NCI-H345 treated with DMSO at 0.1 percent for 48 hours (cell line): ENCODE data around the gene GNPTAB.
A peak's percentile ranks its signal among the peaks of the same experiment; 100 is the strongest.
"Not testable (repeated sequence)": the region's sequence is repeated elsewhere in the genome, so short reads cannot be mapped to it uniquely, and the experiment has no call there.

Experiments used
- DNase-seq: peaks from one replicate; lab custom pipeline; 2025; ENCODE audit not compliant: unreplicated experiment; lab: John Stamatoyannopoulos, UW

Gene GNPTAB

DNA sequence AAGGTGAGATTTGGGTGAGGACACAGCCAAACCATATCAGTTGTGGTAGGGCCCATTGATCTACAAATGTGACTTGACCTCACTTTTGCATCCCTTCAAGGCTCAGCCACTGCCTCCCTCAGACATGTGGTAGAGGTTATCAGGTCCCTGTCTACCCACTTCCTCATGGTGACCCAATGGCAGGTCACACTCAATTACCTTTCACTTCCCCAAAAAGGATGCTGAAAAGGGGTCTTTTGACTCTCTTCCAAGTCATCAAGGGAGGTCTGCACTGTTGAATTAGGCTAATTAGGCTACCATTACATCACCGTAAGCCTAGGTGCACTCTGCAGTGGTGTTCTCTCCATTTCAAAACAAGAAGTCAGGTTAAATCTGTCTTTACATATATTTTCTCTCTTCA is 24.0 kb upstream of the GNPTAB start:
- DNase-seq: no peak

DNA sequence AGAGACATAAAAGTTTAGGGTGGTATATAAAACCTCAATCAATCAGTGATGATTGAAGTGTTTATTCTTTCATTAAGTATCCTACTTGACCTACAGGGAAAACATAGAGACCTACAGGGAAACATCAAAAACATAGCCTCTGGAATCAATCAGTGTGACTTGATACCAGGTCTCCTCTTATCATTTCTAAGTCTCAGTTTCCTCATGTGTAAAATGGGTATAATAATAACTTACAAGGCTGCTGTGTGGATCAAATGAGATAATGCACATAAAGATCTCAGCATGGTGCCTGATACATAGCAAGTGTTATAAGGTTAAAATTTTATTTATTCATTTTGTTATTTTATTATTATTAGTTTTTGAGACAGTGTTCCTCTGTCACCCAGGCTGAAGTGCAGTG is 22.2 kb upstream of the GNPTAB start:
- DNase-seq: no peak

DNA sequence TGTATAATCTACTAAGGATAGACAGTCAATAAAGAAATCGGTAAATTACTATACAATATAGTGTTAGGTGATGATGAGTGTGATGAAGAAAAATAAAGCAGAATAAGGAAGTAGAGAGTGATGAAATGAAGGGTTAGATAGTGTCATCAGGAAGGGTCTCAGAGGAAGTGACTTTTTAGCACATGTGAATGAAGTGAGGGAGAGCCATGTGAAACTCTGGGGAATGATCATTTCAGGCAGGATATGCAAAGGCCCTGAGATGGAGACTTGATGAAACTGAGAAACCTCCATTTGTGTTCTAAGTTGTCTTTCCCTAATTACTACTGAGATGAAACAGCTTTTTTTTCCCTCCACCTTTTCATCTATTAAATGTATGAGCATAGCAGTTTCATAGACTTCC is 19.4 kb upstream of the GNPTAB start:
- DNase-seq: no peak

DNA sequence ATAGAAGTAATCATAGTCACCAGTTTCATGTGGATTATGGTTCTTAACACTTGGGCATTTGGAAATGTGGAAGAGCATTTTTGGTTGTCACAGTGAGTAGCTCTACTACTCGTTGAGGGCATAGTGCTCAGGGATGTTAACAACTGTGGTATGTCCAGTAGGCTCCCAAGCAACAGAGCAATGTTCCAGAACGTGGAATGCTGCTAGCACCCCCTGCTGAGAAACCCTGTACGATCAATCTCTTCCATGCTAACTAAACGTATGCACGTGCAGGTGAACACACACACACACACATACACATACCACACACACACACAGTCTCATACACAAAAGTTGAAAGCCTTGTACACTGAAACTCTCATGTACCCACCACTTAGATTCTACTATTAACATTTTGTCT is 16.6 kb upstream of the GNPTAB start:
- no peak for DNase-seq

DNA sequence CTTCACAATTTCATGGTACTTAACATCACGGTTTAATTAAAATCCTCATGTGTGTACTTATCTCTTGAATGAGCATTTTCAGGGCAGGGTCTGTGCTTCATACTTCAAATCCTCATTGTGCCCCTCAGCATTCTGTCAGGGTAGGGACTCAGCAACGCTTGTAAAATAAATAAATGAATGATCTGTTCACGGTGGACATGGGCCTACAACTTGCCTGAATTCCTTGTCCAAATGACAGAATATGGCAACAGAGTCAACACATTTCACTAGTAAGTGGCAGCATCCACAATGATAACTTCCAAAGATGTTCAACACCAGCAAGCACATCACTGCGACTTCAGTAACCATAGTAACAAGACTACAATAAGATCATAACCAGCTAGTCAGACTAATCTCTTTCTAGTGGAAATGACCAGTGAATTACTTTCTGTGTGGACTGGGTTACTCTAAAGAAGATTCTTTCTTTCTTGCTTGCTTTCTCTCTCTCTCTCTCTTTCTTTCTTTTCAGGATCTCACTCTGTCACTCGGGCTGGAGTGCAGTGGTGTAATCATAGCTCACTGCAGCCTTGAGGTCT is 14.5 kb upstream of the GNPTAB start:
- DNase-seq: no peak

DNA sequence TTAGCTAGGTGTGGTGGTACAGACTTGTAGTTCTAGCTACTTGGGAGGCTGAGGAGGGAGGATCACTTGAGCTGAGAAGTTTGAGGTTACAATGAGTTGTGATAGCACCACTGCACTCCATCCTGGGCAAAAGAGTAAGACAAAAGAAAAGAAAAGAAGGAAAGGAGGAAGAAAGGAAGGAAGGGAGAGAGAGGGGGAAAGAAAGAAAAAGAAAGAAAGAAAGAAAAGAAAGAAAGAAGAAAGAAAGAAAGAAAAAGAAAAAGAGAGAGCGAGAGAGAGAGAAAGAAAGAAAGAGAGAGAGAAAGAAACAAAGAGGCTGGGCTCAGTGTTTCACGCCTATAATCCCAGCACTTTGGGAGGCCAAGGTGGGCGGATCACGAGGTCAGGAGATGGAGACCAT is 10.3 kb upstream of the GNPTAB start:
- no peak for DNase-seq

DNA sequence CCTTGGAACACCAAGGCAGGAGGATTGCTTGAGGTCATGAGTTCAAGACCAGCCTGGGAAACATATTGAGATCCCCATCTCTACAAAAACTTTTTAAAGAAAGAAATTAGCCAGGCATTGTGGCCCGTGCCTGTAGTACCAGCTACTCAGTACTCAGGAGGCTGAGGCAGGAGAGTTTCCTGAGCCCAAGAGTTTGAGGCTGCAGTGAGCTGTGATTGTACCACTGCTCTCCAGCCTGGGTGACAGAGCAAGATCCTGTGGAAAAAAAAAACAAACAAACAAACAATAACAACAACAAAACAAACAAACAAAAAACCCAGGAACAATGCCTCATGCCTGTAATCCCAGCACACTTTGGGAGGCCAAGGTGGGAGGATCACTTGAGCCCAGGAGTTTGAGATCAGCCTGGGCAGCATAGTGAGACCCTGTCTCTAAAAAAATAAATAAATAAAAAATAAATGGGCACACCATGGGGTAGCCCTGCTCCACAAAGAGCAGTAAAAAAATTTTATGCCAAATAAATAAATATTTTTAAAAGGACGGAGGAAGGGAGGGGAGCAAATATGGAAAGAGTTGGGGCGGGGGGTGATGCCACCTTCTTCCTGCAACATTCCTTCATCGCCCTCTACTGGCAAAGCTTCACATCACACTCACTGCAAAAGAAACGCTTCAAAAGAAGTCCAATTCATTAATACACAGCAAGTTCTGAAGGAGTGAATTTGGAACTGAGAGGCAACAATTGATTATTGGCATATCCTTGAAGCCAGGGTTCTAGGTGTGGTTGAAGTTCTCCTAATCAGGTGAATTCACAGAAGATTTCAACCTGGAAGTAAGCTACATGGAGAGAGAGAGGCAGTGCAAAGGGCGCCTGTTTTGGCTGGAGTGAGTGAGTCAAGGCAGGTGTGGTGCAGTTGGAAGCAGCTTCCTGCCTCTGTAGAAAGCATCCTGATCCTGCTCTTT is 8.8 kb upstream of the GNPTAB start:
- DNase-seq: peak; percentile 31

DNA sequence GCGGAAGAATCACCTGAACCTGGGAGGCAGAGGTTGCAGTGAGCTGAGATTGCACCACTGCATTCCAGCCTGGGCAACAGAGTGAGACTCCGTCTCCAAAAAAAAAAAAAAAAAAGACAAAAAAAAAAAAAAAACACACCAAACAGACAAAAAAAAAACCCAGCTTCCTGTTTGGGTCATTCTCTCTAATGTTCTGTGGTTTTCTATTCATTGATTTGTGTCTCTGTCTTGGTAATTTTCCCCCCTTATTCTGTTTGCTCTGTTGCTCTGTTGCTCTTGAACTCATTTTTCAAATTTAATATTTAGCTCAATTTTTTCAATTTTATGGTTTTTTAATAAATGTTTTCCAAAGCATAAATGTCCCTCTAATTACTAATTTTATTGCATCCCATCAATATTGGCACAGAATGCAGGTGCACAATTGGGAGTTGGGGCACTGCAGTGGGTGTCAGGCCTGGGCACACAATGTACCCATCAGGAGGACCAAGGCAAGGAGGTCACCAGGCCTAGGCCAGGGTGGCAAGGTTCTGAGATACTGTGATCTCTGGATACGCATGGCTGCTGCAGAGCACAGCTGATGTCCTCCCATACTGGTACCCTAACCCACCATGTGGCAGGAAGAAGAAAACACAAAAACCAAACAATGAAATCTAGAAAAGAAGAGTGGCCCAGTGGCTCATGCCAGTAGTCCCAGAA is 8.0 kb upstream of the GNPTAB start:
- DNase-seq: no peak

DNA sequence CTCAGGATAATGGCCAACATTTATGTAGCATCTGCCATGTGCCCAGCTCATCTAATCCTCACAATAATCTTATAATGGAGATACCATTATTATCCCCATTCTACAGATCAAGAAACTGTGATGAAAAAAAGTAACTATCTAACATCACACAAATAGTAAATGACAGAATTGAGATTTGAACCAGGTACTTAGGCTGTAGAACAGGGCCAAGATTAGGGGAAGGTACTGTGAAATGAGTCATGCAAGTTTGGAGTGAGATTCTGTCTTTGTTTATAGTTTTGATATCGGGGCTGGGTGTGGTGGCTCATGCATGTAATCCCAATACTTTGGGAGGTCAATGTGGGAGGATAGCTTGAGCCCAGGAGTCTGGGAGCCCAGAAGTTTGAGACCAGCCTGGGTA is 1.3 kb upstream of the GNPTAB start:
- no peak for DNase-seq

DNA sequence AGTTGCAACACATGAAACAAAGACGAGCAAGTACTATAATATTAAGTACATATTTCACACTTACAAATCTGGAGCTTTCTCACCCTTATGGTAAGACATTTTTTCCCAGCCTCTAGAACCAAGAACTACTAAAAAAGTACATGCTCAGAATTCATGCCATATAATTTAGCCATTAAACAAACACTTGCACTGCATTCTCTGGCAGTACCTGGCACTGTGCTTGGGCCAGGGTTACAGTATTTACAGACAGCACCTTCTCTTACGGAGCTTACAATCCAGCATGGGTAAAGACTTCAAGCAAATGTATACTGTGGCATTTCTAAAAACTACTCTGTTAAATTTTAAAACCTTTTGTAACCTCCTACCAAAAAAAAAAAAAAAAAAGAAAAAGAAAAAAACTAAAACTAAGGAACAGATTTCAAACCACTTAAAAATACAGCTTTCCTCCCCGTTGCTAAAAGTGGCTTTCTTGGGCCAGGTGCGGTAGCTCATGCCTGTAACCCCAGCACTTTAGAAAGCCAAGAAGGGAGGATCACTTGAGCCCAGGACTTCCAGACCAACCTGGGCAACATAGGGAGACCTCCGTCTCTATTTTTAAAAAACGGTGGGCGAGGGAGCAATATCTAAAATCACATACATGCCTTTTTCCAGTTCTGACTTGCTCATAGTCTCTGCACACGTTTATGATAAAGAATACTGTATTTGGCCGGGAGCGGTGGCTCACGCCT is 956 bp downstream of the GNPTAB start:
- DNase-seq: no peak

DNA sequence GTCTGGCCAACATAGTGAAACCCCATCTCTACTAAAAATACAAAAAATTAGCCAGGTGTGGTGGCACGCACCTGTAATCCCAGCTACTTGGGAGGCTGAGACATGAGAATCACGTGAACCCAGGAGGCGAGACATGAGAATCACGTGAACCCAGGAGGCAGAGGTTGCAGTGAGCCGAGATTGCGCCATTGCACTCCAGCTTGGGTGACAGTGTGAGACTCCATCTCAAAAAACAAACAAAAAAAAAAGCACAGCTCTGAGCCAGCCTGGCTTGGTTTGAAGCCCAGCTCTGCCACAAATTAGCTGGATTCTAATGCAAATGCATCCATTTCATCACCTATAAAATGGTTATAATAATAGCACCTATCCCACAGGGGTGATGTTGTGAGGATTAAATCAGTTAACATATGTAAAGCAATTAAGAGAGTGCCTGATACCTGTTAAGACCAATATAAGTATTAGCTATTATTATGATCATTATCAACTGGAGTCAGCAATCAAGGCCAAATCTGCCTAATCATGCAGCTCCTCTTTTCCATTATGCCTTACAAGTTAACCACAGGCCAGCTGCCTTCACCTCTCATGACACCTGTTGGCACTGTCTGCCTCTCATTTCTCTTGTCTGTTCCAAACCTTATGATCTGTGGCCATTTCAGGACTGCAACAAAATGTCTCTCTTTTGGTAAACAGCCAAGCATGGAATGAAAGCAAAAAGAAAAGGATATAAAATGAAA is 2.1 kb downstream of the GNPTAB start:
- DNase-seq: no peak

DNA sequence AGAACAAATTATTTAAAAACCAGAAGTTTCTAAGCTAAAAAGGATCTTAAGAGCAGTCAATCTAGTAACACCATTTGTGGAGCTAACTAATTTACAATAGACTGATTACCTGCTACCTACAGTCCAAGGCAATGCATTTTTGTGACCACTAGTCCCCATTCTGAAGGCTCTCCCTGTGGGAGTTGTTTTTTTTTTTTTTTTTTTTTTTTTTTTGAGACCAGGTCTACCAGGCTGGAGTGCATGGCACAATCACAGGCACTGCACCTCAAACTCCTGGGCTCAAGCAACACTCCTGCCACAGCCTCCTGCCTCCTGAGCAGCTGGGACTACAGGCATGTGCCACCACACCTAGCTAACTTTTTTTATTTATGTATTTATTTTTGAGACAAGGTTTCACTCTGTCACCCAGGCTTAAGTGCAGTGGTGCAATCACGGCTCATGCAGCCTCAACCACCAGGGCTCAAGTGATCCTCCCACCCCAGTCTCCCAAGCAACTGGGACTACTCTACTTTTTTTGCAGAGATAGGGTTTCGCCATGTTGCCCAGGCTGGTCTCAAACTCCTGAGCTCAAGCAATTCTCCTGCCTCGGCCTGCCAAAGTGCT is 3.9 kb downstream of the GNPTAB start:
- DNase-seq: no peak

DNA sequence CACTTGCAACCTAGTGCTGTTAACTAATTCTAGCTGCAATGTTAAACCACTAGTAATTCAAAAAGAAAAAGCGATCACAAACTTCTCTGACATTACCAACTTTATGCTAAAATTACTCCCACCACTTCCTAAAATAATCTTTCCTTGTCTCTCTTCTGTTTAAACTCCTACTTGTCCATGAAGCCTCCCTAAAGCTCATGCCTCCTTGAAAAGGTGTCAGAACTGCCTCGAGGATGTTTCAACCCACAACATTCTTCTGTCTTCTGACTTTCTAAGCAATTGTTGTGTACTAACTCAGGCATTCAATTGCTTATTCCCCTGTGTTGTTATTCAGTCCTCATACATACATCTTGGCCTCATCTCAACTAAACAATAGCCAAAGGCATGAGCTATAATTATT is 5.9 kb downstream of the GNPTAB start:
- DNase-seq: no peak

DNA sequence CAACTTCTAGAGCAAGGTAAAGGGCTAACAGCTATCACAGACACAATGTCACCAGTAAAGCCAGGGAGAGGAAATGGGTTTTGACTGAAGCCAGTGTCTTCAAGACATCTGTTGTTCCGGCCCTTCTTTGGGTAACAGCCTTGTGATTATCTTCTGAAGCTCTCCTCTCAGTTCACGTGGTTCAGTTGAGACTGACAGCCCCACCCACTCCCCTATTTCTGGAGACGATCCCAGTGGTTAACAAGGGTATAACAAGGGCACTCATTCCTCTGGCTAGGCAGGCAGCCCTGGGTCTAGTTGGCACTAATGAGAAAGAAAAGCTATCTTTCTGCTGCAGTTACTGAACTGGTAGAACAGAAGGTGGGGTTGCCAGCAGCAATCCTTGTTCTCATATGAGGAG is 6.9 kb downstream of the GNPTAB start:
- DNase-seq: no peak

DNA sequence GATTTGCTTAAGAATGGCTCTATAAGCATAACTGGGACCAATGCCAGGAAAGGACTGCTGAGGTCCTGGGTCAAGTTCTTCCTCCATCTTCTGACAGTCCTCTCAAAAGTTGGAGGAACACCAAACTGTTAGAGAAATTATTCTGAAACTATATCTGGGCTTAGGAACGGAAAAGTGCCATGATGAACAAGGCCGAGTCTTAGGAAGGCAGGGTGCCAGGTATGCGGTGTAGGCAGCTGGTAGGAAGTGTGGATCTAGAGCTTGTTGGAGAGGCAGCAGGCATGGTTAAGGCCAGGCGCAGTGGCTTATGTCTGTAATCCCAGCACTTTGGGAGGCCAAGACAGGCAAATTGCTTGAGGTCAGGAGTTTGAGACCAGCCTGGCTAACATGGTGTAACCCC is 7.7 kb downstream of the GNPTAB start:
- no peak for DNase-seq

DNA sequence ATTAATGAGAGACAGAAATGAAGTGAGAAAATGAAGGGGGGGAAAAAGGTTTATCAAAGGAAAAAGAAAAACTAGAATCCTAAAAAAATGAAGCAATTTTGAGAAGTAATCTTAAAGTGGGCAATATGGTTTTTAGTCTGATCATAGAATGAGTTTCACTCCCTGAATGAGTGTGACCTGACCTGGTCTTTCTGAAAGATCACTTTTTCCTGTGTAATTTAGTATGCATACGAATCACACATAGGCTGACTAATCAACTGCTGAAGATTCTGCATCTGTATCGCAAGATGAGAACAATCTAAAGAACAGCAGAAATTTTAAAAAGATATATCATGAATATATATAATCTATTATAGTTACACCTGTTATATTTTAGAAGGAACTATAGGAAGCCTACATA is 11.3 kb downstream of the GNPTAB start:
- no peak for DNase-seq

DNA sequence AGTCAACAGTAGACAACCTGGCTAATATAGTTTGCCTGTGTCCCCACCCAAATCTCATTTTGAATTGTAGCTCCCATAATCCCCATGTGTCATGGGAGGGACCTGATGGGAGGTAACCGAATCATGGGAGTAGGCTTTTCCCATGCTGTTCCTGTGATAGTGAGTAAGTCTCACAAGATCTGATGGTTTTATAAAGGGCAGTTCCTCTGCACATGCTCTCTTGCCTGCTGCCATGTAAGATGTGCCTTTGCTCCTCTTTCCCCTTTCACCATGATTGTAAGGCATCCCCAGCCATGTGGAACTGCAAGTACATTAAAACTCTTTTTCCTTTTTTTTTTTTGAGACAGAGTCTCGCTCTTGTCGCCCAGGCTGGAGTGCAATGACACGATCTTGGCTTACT is 12.1 kb downstream of the GNPTAB start:
- not testable (repeated sequence) for DNase-seq

DNA sequence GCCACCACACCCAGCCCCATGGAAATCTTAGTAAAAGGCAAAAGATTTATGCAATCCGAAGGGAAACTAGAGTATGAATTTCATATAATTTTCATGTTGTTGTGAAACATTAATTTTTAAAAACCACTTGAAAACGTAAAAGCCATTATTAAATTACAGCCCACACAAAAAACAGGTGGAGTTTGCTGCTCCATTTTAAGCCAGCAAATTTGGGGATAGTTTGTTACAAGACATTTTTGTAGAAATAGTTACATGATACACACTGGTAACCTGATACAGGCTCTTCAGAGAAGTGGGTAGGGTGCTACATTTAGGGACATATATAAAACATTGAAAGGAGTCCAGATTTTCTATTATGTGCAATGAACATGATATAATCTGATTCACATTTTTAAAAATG is 17.6 kb downstream of the GNPTAB start:
- DNase-seq: no peak

DNA sequence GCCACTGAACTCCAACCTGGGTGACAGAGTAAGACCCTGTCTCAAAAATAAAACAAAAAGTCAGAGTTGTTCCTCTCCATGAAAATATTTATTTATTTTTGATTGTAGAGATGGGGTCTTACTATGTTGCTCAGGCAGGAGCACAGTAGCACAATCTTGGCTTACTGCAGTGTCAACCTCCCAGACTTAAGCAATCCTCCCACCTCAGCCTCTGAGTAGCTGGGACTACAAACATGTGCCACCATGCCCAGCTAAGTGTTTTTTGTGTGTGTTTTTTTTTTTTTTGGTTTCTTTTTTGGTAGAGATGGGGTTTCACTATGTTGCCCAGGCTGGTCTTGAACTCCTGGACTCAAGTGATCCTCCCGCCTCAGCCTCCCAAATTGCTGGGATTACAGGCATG is 18.0 kb downstream of the GNPTAB start:
- DNase-seq: not testable (repeated sequence)

DNA sequence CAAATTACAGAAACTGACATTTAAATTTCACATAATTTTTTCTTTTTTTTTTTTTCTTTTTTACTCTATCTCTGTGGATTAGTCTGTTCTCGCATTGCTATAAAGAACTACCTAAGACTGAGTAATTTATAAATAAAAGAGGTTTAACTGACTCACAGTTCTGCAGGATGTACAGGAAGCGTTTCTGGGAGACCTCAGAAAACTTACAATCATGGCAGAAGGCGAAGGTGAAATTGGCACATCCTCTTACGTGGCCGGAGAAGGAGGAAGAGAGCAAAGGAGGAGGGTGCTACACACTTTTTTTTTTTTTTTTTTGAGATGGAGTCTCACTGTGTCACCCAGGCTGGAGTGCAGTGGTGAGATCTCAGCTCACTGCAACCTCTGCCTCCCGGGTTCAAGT is 19.4 kb downstream of the GNPTAB start:
- not testable (repeated sequence) for DNase-seq
